NOMO-1 treated with DMSO at 0.1 percent for 48 hours (cell line): ENCODE measurements around the gene PHLDA3.
A peak's percentile ranks its signal among the peaks of the same experiment; 100 is the strongest.

Source experiments
- DNase-seq: peaks from one replicate; lab custom pipeline; 2025; ENCODE audit not compliant: unreplicated experiment; lab: John Stamatoyannopoulos, UW

Gene PHLDA3

GRCh38 chr1:201468844-201469644, at the start of gene PHLDA3:
Gene PHLDA3 (minus strand): TSS chr1:201469188. CDS start chr1:201468786, 402 bp downstream.
- peak; percentile 63 for DNase-seq

- DNase-seq = no peak
Measured at GRCh38 chr1:201518071-201518470, 49.1 kb upstream of the PHLDA3 start.

GRCh38 chr1:201517631-201518030, 48.6 kb upstream of the PHLDA3 start:
- DNase-seq = no peak

GRCh38 chr1:201516511-201517127, 47.6 kb upstream of the PHLDA3 start:
- no peak for DNase-seq

- peak; percentile 44 for DNase-seq
Measured at GRCh38 chr1:201515895-201516294, 46.9 kb upstream of the PHLDA3 start.

- DNase-seq = no peak
Measured at GRCh38 chr1:201515062-201515750, 46.2 kb upstream of the PHLDA3 start.

GRCh38 chr1:201514466-201514865, 45.5 kb upstream of the PHLDA3 start:
- DNase-seq = no peak

- DNase-seq = no peak
Measured at GRCh38 chr1:201513498-201514243, 44.7 kb upstream of the PHLDA3 start.

GRCh38 chr1:201511941-201512539, 43.1 kb upstream of the PHLDA3 start:
- DNase-seq = peak; percentile 82

GRCh38 chr1:201511396-201511940, 42.5 kb upstream of the PHLDA3 start:
- no peak for DNase-seq

GRCh38 chr1:201510734-201511133, 41.7 kb upstream of the PHLDA3 start:
- no peak for DNase-seq

GRCh38 chr1:201509601-201510374, 40.8 kb upstream of the PHLDA3 start:
- no peak for DNase-seq

- DNase-seq = no peak
Measured at GRCh38 chr1:201508809-201509208, 39.8 kb upstream of the PHLDA3 start.

GRCh38 chr1:201507360-201507675, 38.3 kb upstream of the PHLDA3 start:
- DNase-seq = no peak

GRCh38 chr1:201506557-201507359, 37.8 kb upstream of the PHLDA3 start, which contains the start of gene CSRP1:
Gene CSRP1 (minus strand): TSS chr1:201507123. CDS start chr1:201496303, 10,820 bp downstream.
- peak; percentile 77 for DNase-seq

GRCh38 chr1:201506092-201506491, 37.1 kb upstream of the PHLDA3 start:
- no peak for DNase-seq

- no peak for DNase-seq
Measured at GRCh38 chr1:201505503-201505890, 36.5 kb upstream of the PHLDA3 start.

GRCh38 chr1:201504799-201505502, 36.0 kb upstream of the PHLDA3 start:
- no peak for DNase-seq
